Hepatocyte (in vitro differentiated cells): ENCODE measurements around the gene PYGO2.

ENCODE experiments used
- EZH2 ChIP-seq: fragments of 200-600 bp; sonication (generic); IDR thresholded peaks from 2 replicates; pipeline ENCODE4 v1.6.1; 2016; ENCODE audit warnings: antibody characterized with exemption, mild to moderate bottlenecking, borderline replicate concordance
- EZH2phosphoT487 ChIP-seq: fragments of 200-600 bp; sonication (generic); IDR thresholded peaks from one replicate; pipeline ENCODE4 v1.6.1; 2018; ENCODE audit warnings: antibody characterized with exemption, mild to moderate bottlenecking, low read depth, moderate library complexity; ENCODE audit not compliant: unreplicated experiment, severe bottlenecking
- TF ChIP-seq, protein P1 (sequence below): fragments of 200-600 bp; sonication (generic); IDR thresholded peaks from 2 replicates; pipeline ENCODE4 v1.5.1; 2016; ENCODE audit warnings: antibody characterized with exemption, mild to moderate bottlenecking; ENCODE audit not compliant: poor library complexity

- TF ChIP-seq, protein P1, sequence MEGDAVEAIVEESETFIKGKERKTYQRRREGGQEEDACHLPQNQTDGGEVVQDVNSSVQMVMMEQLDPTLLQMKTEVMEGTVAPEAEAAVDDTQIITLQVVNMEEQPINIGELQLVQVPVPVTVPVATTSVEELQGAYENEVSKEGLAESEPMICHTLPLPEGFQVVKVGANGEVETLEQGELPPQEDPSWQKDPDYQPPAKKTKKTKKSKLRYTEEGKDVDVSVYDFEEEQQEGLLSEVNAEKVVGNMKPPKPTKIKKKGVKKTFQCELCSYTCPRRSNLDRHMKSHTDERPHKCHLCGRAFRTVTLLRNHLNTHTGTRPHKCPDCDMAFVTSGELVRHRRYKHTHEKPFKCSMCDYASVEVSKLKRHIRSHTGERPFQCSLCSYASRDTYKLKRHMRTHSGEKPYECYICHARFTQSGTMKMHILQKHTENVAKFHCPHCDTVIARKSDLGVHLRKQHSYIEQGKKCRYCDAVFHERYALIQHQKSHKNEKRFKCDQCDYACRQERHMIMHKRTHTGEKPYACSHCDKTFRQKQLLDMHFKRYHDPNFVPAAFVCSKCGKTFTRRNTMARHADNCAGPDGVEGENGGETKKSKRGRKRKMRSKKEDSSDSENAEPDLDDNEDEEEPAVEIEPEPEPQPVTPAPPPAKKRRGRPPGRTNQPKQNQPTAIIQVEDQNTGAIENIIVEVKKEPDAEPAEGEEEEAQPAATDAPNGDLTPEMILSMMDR = no peak
- TF ChIP-seq EZH2 = no peak
- no peak for TF ChIP-seq EZH2phosphoT487
These were observed 36.0 kb downstream of the PYGO2 start for GRCh38 chr1:154925335-154926170.
